HG03354 (cell line): ENCODE data around the gene SLC9A8.
"Not testable (repeated sequence)": the region's sequence is repeated elsewhere in the genome, so short reads cannot be mapped to it uniquely, and the experiment has no call there.

Source experiments
- ATAC-seq: cut with Tn5 transposase; IDR thresholded peaks from one replicate; pipeline ENCODE4 v1.9.1; 2021; ENCODE audit warnings: mild to moderate bottlenecking; ENCODE audit not compliant: unreplicated experiment, poor library complexity, severe bottlenecking

SLC9A8 gene

DNA sequence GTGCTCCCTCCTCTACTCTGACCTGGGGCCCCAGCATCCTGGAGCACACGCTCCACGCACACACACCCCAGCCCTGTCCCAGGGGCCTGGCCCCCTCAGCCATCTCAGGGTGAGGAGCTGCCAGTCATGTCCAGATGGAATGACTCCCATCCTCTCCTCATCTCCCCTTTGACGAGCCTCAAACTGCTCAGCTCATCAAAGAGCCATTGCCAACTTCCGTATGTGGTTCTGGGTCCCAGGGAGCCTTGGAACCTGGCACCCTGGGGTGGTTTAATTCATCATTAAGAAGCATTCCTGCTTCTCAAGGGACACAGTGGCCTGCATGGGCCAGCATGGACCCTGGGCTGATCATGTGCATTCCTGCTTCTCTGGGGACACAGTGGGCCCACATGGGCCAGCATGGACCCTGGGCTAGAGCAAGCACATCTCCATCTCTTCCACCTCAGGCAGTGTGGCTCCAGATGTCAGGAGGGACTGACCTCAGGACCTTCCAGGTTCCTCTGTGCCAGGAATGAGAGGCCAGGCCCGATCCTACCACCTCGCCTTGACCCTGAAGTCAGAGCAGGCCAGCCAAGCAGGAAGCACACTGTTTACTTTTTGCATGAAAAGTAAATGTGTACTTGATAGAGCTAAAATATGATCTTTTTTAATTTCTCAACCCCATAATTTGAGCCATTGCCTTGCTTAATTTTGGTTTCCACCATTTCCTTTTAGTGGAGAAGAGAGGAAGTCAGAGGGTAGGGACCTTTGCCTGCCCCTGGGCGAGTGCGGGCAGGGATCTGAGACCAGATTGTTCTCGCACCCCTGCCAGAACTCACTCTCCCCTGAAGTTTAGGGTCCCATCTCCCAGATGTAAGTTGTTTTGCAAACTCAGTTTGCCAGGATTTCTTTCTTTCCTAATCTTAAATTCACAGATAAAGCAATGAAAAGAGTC is 76.6 kb downstream of the SLC9A8 start:
- no peak for ATAC-seq

GRCh38 chr20:49889935-49890333 is 77.3 kb downstream of the SLC9A8 start:
- ATAC-seq = no peak

DNA sequence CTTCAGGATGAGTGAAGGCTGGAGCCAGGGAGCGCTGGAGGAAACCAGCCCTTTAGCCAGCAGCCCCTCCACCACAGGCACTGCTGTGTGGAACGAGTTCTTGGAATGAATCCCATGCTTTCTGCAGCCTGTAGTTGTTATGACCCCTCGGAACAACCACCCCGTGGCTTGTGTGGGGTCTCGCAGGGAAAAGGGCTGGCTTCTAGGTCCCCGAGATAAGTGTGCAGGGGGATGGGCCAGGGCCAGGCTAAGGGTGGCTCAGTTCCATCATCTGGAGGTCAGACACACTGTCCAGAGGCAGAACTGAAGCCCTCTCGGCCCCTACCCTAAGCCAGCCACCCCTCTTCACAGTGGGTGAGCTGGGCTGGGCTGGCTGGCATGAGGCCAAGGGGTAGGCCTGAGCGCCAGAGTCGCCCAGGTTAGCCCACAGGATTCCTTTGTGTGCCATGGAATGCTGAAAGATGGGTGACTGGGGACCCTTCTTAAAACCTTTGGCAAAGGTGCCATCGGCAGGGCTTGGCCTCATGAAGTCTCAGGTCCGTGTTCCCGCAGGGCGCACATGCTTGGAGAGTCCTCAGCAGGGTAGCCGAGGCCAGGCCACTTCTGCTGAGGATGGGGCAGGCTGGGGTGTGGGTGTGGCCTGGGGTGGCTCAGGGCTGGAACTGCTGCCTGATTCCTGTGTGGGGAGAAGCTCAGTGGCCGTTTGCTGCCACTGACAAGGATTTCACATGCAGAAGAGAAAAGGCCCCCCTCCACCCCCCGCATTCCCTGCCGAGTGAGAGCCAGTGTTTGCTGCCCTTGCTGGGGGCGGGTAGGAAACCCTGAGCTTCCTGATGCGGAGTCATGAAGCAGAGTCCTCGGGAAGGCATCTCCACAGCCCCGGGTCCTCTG is 78.1 kb downstream of the SLC9A8 start:
- no peak for ATAC-seq

- no peak for ATAC-seq
Observed at GRCh38 chr20:49891476-49892110, 79.0 kb downstream of the SLC9A8 start.

DNA sequence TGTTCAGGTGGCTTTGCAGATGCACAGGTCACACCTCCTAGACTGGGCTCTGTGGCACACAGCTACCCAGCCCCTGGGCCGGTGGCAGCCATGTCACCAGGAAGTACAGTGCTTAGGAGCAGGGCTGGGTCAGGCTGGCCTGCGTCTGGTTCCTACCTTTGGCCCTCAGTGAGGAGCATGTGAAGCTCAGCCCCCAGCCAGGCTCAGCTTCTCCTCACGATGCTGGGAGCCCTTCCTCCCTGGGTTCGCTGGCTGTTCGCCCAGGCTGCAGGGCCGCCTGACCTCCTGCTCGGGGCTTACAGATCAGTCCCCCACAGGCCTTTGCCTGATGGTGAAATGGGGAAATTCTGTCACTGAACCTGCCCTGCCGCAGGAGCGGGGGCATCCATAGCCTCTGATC is 79.6 kb downstream of the SLC9A8 start:
- ATAC-seq = no peak

- ATAC-seq = no peak
Observed at GRCh38 chr20:49892817-49893216, 80.2 kb downstream of the SLC9A8 start.

- no peak for ATAC-seq
Observed at GRCh38 chr20:49893242-49894072, 80.8 kb downstream of the SLC9A8 start.

- no peak for ATAC-seq
Observed at GRCh38 chr20:49894073-49894470, 81.4 kb downstream of the SLC9A8 start.

DNA sequence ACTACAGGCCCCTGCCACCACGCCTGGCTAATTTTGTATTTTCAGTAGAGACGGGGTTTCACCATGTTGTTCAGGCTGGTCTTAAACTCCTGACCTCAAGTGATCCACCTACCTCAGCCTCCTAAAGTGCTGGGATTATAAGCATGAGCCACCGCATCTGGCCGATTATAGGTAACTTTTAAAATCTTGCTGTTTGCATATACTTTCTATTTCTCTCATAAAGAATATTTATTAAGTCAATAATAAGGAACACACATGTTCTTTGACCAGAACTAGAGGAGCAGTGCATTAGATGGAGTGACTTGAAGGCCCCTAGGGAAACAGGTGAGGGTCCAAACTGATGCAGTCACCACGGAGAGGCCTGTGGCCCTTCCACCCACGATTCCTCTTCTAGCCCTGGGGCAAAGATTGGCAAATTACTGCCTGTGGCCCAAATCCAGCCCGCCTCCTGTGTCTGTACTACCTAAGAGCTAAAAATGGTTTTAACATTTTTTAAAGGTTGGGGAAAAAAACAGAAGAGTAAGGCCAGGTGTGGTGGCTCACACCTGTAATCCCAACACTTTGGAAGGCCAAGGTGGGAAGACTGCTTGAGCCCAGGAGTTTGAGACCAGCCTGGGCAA is 83.0 kb downstream of the SLC9A8 start:
- not testable (repeated sequence) for ATAC-seq

- ATAC-seq = no peak
Observed at GRCh38 chr20:49896204-49896603, 83.6 kb downstream of the SLC9A8 start.

GRCh38 chr20:49899541-49900383 is 87.1 kb downstream of the SLC9A8 start:
- ATAC-seq = no peak

- no peak for ATAC-seq
Observed at GRCh38 chr20:49901588-49901987, 89.0 kb downstream of the SLC9A8 start.

DNA sequence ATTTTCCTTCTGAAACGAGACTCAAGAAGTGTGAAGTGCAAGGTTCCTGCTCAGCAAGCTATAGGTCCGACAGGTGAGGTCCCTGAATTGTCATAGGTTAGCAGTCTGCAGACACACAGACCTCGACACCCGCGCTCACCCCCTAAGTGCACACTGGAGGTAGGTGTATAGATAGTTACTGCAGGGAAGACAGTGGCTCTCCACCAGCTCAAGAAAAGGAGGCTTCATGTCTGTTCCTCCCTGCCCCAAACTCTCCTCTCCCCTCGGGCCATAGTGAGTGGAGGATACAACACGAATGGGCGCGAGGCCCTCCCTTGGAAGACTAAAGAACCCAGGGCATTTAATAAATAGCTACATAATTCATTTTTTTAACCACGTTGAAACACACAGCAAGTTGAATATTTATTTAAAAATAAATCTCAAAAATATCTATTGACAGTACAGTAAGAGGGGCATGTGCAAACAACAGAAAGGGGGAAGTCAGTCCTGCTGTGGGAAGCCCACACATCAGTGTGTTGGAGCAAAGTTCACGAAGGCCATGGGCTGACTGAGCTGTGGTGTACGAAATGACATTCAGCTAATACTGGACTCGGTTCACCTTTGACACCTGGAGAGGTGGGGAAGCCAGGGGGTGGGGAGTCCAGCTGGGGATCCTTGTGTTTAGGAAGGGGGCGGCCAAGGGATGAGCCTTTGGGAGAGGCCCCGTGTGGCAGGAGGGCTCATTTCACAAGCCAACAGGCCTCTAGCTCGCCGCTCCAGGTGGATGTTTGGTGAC is 92.0 kb downstream of the SLC9A8 start:
- ATAC-seq = no peak

DNA sequence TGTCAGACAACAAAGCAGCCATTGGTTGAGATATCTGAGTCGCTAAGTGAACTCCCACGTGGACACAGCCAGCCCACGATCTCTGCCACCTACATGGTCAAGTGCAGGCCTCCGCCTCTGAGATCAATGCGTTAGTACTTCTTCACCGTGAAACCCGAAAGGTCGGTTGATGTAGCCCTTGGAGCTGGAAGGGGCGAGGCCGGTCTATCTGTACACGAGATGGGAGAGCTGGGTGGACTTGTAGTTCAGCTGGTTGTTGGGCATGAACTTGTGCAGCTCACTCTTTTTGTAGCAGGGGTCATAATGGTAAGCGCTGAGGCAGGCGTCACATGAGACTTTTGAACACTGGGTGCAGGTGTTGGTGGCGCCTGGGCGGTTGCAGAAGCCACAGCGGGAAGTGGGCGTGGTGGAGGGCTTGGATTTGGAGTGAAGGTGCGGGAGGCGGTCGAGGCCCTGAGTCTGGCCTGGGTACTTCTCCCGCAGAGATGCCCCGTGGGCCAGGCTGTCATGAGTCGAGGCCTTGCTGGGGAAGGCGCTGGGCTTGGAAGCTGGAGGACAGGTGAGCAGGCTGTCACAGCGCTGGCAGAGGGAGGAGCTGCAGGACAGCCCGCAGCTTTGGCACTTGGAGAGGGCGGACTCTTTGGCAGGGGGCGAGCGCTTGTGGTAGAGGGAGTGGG is 92.9 kb downstream of the SLC9A8 start:
- no peak for ATAC-seq

GRCh38 chr20:49906101-49906604 is 93.5 kb downstream of the SLC9A8 start:
- ATAC-seq = no peak

DNA sequence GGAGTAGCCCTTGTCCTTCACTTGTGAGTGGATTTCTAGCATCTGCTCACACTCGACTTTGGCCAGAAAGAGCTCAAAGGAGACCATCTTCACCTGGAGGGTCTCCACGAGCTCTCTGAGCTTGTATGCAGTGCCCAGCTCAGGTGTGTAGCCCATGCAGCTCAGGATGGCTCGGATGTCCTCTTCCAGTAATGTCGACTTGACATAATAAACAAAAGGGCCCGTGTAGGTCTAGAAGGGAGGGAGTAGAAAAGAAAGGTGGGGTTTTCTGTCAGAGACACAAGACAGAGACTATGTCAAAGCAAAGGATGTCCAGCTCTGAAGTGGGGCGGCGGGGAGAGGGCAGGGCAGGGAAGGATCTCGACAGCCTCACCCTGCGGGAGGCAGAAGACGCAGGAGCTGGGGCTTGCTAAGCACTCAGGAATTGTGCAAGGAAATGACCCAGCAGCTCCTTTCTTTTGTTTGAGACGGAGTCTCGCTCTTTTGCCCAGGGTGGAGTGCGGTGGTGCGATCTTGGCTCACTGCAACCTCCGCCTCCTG is 94.1 kb downstream of the SLC9A8 start:
- no peak for ATAC-seq
